Uterus (tissue), 4 donors: ENCODE measurements around the gene RET. TPM values are rescaled to one million over a fixed set of nuclear protein-coding genes. Genes with fewer than 3 reads are reported as not detected.

Source experiments
- DNase-seq, 2 donors: peaks; one replicate each; pipeline ENCODE4 v3.0.0-alpha.2; 2019 to 2020
- H3K27ac ChIP-seq, 2 donors: fragments of 200-600 bp; sonication (generic); 1 replicate in 1 of 2; 2 replicates in 1 of 2; pipeline ENCODE4 v1.5.1; 2016 to 2018
- H3K27me3 ChIP-seq, 2 donors: fragments of 200-600 bp; sonication (generic); one replicate each; pipeline ENCODE4 v1.5.1; 2018 to 2019; ENCODE audit warnings: control low read depth in 1 of 2
- H3K36me3 ChIP-seq, 2 donors: fragments of 200-600 bp; sonication (generic); one replicate each; pipeline ENCODE4 v1.5.1; 2019; ENCODE audit warnings: control low read depth in 1 of 2
- H3K4me1 ChIP-seq, 2 donors: fragments of 200-600 bp; sonication (generic); one replicate each; pipeline ENCODE4 v1.5.1; 2018 to 2019; ENCODE audit warnings: control low read depth in 1 of 2
- H3K4me3 ChIP-seq, 2 donors: fragments of 200-600 bp; sonication (generic); 1 replicate in 1 of 2; 2 replicates in 1 of 2; pipeline ENCODE4 v1.5.1; 2018 to 2019; ENCODE audit warnings: mild to moderate bottlenecking in 1 of 2
- H3K9me3 ChIP-seq, 2 donors: fragments of 200-600 bp; sonication (generic); one replicate each; pipeline ENCODE4 v1.5.1; 2019; ENCODE audit warnings: control low read depth in 1 of 2
- CTCF ChIP-seq, 4 experiments: fragments of 200-600 bp in 2 of 4; fragments of 450-650 bp in 2 of 4; sonication (generic) in 2 of 4; IDR thresholded peaks; one replicate each; pipeline ENCODE4 v1.5.1; 2016 to 2019; ENCODE audit warnings: antibody characterized with exemption in 4 of 4, mild to moderate bottlenecking in 2 of 4, moderate library complexity in 1 of 4
- POLR2A ChIP-seq, 2 donors: fragments of 450-650 bp; IDR thresholded peaks; one replicate each; pipeline ENCODE4 v1.6.1; 2016; ENCODE audit warnings: antibody characterized with exemption in 2 of 2, mild to moderate bottlenecking in 1 of 2, moderate library complexity in 1 of 2
- intact Hi-C: fragments of 100-400 bp; cut with DNase I; formaldehyde crosslinking; loops from one replicate; pipeline ENCODE4 v1.15.1; 2023; ENCODE audit warnings: low total_unique reads
- total RNA-seq, 4 donors: library from RNA; depleted of rRNA in 3 of 4; stranded (reverse); fragments of >200 nt in 3 of 4; gene quantifications; one replicate each; pipeline versions ENCODE4 v1.1.0 to v1.2.4, GENCODE V29; 2014 to 2023
- donor health status: DM: yes; HTN: yes; CAD: no.

The RET gene
- total RNA-seq, 4 donors from 2014 or later = under 0.01 to 6.3 (median 1.0) TPM

DNA sequence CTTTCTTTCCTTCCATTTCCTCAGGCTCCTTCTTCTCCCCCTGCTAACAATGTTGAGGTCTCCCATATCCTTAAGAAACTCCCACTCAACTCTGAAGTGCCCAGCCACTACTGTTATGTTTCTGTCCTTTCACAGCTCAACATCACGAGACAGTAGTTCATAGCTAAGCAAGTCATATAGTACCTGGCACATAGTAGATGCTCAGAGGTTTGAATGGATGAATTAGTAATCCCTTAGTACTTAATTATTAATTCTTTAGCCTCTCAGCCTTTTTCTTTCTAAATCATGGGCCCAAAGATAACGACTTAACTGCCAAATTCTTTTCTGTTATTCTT is 84.0 kb downstream of the RET start:
- H3K27ac ChIP-seq = no peak overlapping the region
- DNase-seq = no peak
- no peaks in the 10 kb centered on the region for H3K36me3 ChIP-seq
- intact Hi-C loops = no loop called here
- no peak overlapping the region for H3K4me3 ChIP-seq
- H3K9me3 ChIP-seq = no peaks in the 10 kb centered on the region
- TF ChIP-seq CTCF (IDR thresholded peaks at IDR 0.05) (no peak), POLR2A (IDR thresholded peaks at IDR 0.05) (no peak)
- no peaks in the 10 kb centered on the region for H3K27me3 ChIP-seq
- H3K4me1 ChIP-seq = no peaks in the 10 kb centered on the region

GRCh38 chr10:43162604-43163003 is 85.7 kb downstream of the RET start:
- no peaks in the 10 kb centered on the region for H3K27me3 ChIP-seq
- no peak overlapping the region for H3K27ac ChIP-seq
- H3K4me3 ChIP-seq = no peak overlapping the region
- H3K9me3 ChIP-seq = no peaks in the 10 kb centered on the region
- no peaks in the 10 kb centered on the region for H3K4me1 ChIP-seq
- intact Hi-C loops = no loop called here
- no peak for DNase-seq
- no peaks in the 10 kb centered on the region for H3K36me3 ChIP-seq
- TF ChIP-seq CTCF (IDR thresholded peaks at IDR 0.05) (no peak), POLR2A (IDR thresholded peaks at IDR 0.05) (no peak)

GRCh38 chr10:43166207-43166879 is 89.5 kb downstream of the RET start:
- H3K36me3 ChIP-seq = no peaks in the 10 kb centered on the region
- TF ChIP-seq POLR2A (IDR thresholded peaks at IDR 0.05) (no peak), CTCF (IDR thresholded peaks at IDR 0.05) (no peak)
- H3K27ac ChIP-seq = no peak overlapping the region
- no peak overlapping the region for H3K4me3 ChIP-seq
- H3K4me1 ChIP-seq = no peaks in the 10 kb centered on the region
- intact Hi-C loops = no loop called here
- no peaks in the 10 kb centered on the region for H3K9me3 ChIP-seq
- H3K27me3 ChIP-seq = no peaks in the 10 kb centered on the region
- DNase-seq = no peak

GRCh38 chr10:43166880-43167497 is 90.1 kb downstream of the RET start:
- no peaks in the 10 kb centered on the region for H3K36me3 ChIP-seq
- no peaks in the 10 kb centered on the region for H3K27me3 ChIP-seq
- no peak for DNase-seq
- intact Hi-C loops = no loop called here
- H3K9me3 ChIP-seq = no peaks in the 10 kb centered on the region
- TF ChIP-seq CTCF (IDR thresholded peaks at IDR 0.05) = no peak
- TF ChIP-seq POLR2A (IDR thresholded peaks at IDR 0.05) = no peak
- H3K27ac ChIP-seq = no peak overlapping the region
- H3K4me3 ChIP-seq = no peak overlapping the region
- no peaks in the 10 kb centered on the region for H3K4me1 ChIP-seq

GRCh38 chr10:43167498-43167889 is 90.6 kb downstream of the RET start:
- intact Hi-C loops = no loop called here
- no peaks in the 10 kb centered on the region for H3K36me3 ChIP-seq
- DNase-seq = no peak
- H3K27me3 ChIP-seq = no peaks in the 10 kb centered on the region
- H3K4me3 ChIP-seq = no peak overlapping the region
- no peaks in the 10 kb centered on the region for H3K4me1 ChIP-seq
- no peaks in the 10 kb centered on the region for H3K9me3 ChIP-seq
- TF ChIP-seq CTCF (IDR thresholded peaks at IDR 0.05) (no peak), POLR2A (IDR thresholded peaks at IDR 0.05) (no peak)
- no peak overlapping the region for H3K27ac ChIP-seq
